HepG2 (cell line): ENCODE measurements around the gene PPIL6. TPM values are rescaled to one million over a fixed set of nuclear protein-coding genes. Genes with fewer than 3 reads are reported as not detected.

Source experiments
- CREBL2 ChIP-seq: sonication (generic); formaldehyde crosslinking; IDR thresholded peaks from 2 replicates; pipeline ENCODE4 v1.8.1; 2023; ENCODE audit warnings: missing genetic modification reagents, mild to moderate bottlenecking, borderline replicate concordance
- ELF3 ChIP-seq: IDR thresholded peaks from 2 replicates; pipeline ENCODE4 v1.6.1; 2016; ENCODE audit warnings: missing genetic modification reagents, missing compliant biosample characterization
- ESRRA ChIP-seq: sonication (generic); formaldehyde crosslinking; IDR thresholded peaks from 2 replicates; pipeline ENCODE4 v1.5.1; 2020; ENCODE audit warnings: mild to moderate bottlenecking, low read depth, missing genetic modification reagents
- EZH2 ChIP-seq: conservative IDR thresholded peaks from 2 replicates; pipeline ENCODE4 v1.6.1; 2012; ENCODE audit warnings: mild to moderate bottlenecking, low read depth, low read length, moderate library complexity
- FOSL2 ChIP-seq: sonication (generic); formaldehyde crosslinking; IDR thresholded peaks from 2 replicates; pipeline ENCODE4 v1.4.0; 2020; ENCODE audit warnings: missing genetic modification reagents
- MTA1 ChIP-seq: sonication (generic); formaldehyde crosslinking; IDR thresholded peaks from 2 replicates; pipeline ENCODE4 v1.4.0; 2020; ENCODE audit warnings: missing genetic modification reagents, mild to moderate bottlenecking, borderline replicate concordance
- NFYC ChIP-seq: IDR thresholded peaks from 2 replicates; pipeline ENCODE4 v1.6.1; 2016; ENCODE audit warnings: missing genetic modification reagents, missing compliant biosample characterization
- NKX3-1 ChIP-seq: sonication (generic); formaldehyde crosslinking; IDR thresholded peaks from 2 replicates; pipeline ENCODE4 v1.5.0; 2020; ENCODE audit warnings: missing genetic modification reagents
- PAWR ChIP-seq: sonication (generic); formaldehyde crosslinking; IDR thresholded peaks from 2 replicates; pipeline ENCODE4 v1.4.0; 2020; ENCODE audit warnings: missing genetic modification reagents, mild to moderate bottlenecking, borderline replicate concordance
- PCBP1 ChIP-seq: fragments of 200-400 bp; formaldehyde crosslinking; IDR thresholded peaks from 2 replicates; pipeline ENCODE4 v1.6.1; 2017; ENCODE audit warnings: mild to moderate bottlenecking, low read depth, low read length, borderline replicate concordance
- PHF21A ChIP-seq: sonication (generic); formaldehyde crosslinking; IDR thresholded peaks from 2 replicates; pipeline ENCODE4 v1.5.0; 2020; ENCODE audit warnings: mild to moderate bottlenecking, missing genetic modification reagents
- PHF8 ChIP-seq: sonication (generic); formaldehyde crosslinking; IDR thresholded peaks from 2 replicates; pipeline ENCODE4 v1.5.0; 2020; ENCODE audit warnings: missing genetic modification reagents
- RFX1 ChIP-seq: fragments of 450-650 bp; IDR thresholded peaks from 2 replicates; pipeline ENCODE4 v1.6.1; 2017
- SMAD1 ChIP-seq: sonication (generic); formaldehyde crosslinking; IDR thresholded peaks from 2 replicates; pipeline ENCODE4 v1.4.0; 2020; ENCODE audit warnings: missing genetic modification reagents, low read depth, mild to moderate bottlenecking, borderline replicate concordance
- SNRNP70 ChIP-seq: fragments of 200-400 bp; formaldehyde crosslinking; IDR thresholded peaks from 2 replicates; pipeline ENCODE4 v1.6.1; 2017; ENCODE audit warnings: mild to moderate bottlenecking, low read depth, low read length, moderate library complexity
- SRF ChIP-seq: IDR thresholded peaks from 2 replicates; pipeline ENCODE4 v1.6.1; 2011; ENCODE audit warnings: mild to moderate bottlenecking, low read depth, low read length, moderate library complexity
- TARDBP ChIP-seq: sonication (generic); formaldehyde crosslinking; IDR thresholded peaks from 2 replicates; pipeline ENCODE4 v1.8.0; 2022; ENCODE audit warnings: mild to moderate bottlenecking, missing genetic modification reagents
- TFAP4 ChIP-seq: sonication (generic); IDR thresholded peaks from 2 replicates; pipeline ENCODE4 v1.6.1; 2016; ENCODE audit warnings: low read depth, borderline replicate concordance
- THAP11 ChIP-seq: IDR thresholded peaks from 2 replicates; pipeline ENCODE4 v1.6.1; 2016; ENCODE audit warnings: missing biosample characterization, missing genetic modification reagents
- YEATS4 ChIP-seq: sonication (generic); formaldehyde crosslinking; IDR thresholded peaks from 2 replicates; pipeline ENCODE4 v1.4.0; 2020; ENCODE audit warnings: missing genetic modification reagents, borderline replicate concordance
- ZNF3 ChIP-seq: IDR thresholded peaks from 2 replicates; pipeline ENCODE4 v1.7.0; 2017; ENCODE audit warnings: inconsistent platforms
- ZNF496 ChIP-seq: sonication (generic); formaldehyde crosslinking; IDR thresholded peaks from 2 replicates; pipeline ENCODE4 v1.8.1; 2023; ENCODE audit warnings: mild to moderate bottlenecking, moderate library complexity, missing genetic modification reagents; ENCODE audit not compliant: insufficient replicate concordance
- ZNF556 ChIP-seq: sonication (generic); formaldehyde crosslinking; IDR thresholded peaks from 2 replicates; pipeline ENCODE4 v1.4.0; 2020; ENCODE audit warnings: mild to moderate bottlenecking, missing genetic modification reagents, borderline replicate concordance
- polyA plus RNA-seq, 8 experiments: library from polyadenylated mRNA; depleted of rRNA in 3 of 8; stranded (reverse) in 7 of 8; unstranded in 1 of 8; fragments of >200 nt; fragmentation: Illumina TruSeq in 4 of 8; extraction: Trizol in 4 of 8; gene quantifications; 2 replicates each; pipeline versions ENCODE4 v1.2.1 to v1.2.3, GENCODE V29; 2011 to 2016; ENCODE audit warnings: low read depth in 4 of 8, missing spikeins in 1 of 8, mixed read lengths in 1 of 8; ENCODE audit not compliant: insufficient read depth in 1 of 8
- total RNA-seq, 5 experiments: library from RNA; depleted of rRNA; stranded (reverse); fragments of >200 nt; fragmentation: Illumina TruSeq; extraction: Trizol; gene quantifications; 2 replicates each; pipeline ENCODE4 v1.2.3, GENCODE V29; 2016; ENCODE audit warnings: low read depth in 1 of 5
- TF ChIP-seq, protein P1 (sequence below): IDR thresholded peaks from 2 replicates; pipeline ENCODE4 v1.6.1; 2012; ENCODE audit warnings: low read depth, low read length, improper control_type of control experiment
- TF ChIP-seq, protein P2 (sequence below): sonication (generic); formaldehyde crosslinking; conservative IDR thresholded peaks from 2 replicates; pipeline ENCODE4 v1.4.0; 2020; ENCODE audit warnings: missing genetic modification reagents
- TF ChIP-seq, protein P3 (sequence below): sonication (generic); formaldehyde crosslinking; IDR thresholded peaks from 2 replicates; pipeline ENCODE4 v1.8.0; 2022; ENCODE audit warnings: missing genetic modification reagents, mild to moderate bottlenecking, borderline replicate concordance

The PPIL6 gene
- total and polyA plus RNA-seq, 2 of the 13 experiments (the other 11 are each of a cell fraction or from before 2014, with no cell fraction given), result 0.22 to 0.46 TPM

- TF ChIP-seq FOSL2 (CRISPR knock-in tag), result peak; percentile 5; the same call in 1 of the 2 replicates
- TF ChIP-seq RFX1, result no peak
- TF ChIP-seq NKX3-1 (CRISPR knock-in tag), result no peak
- TF ChIP-seq ZNF556 (CRISPR knock-in tag), result no peak
- peak; percentile 54; the same call in 1 of the 2 replicates for TF ChIP-seq TARDBP (CRISPR knock-in tag)
- no peak for TF ChIP-seq SMAD1 (CRISPR knock-in tag)
- peak; percentile 69 for TF ChIP-seq YEATS4
- TF ChIP-seq, protein P1, sequence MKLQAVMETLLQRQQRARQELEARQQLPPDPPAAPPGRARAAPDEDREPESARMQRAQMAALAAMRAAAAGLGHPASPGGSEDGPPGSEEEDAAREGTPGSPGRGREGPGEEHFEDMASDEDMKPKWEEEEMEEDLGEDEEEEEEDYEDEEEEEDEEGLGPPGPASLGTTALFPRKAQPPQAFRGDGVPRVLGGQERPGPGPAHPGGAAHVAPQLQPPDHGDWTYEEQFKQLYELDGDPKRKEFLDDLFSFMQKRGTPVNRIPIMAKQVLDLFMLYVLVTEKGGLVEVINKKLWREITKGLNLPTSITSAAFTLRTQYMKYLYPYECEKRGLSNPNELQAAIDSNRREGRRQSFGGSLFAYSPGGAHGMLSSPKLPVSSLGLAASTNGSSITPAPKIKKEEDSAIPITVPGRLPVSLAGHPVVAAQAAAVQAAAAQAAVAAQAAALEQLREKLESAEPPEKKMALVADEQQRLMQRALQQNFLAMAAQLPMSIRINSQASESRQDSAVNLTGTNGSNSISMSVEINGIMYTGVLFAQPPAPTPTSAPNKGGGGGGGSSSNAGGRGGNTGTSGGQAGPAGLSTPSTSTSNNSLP, result peak; percentile 43
- TF ChIP-seq PAWR (CRISPR knock-in tag), result no peak
- no peak for TF ChIP-seq SRF
- TF ChIP-seq ZNF496, result no peak
- no peak for TF ChIP-seq EZH2
- TF ChIP-seq TFAP4, result peak; percentile 51; the same call in 1 of the 2 replicates
- peak; percentile 80; the same call in 1 of the 2 replicates for TF ChIP-seq PHF21A (CRISPR knock-in tag)
- TF ChIP-seq, protein P2, sequence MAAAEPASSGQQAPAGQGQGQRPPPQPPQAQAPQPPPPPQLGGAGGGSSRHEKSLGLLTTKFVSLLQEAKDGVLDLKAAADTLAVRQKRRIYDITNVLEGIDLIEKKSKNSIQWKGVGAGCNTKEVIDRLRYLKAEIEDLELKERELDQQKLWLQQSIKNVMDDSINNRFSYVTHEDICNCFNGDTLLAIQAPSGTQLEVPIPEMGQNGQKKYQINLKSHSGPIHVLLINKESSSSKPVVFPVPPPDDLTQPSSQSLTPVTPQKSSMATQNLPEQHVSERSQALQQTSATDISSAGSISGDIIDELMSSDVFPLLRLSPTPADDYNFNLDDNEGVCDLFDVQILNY (CRISPR knock-in tag), result no peak
- TF ChIP-seq THAP11 (CRISPR knock-in tag), result peak; percentile 57
- TF ChIP-seq NFYC, result no peak
- TF ChIP-seq ELF3 (CRISPR knock-in tag), result peak; percentile 37; the same call in 1 of the 2 replicates
- no peak for TF ChIP-seq CREBL2 (CRISPR knock-in tag)
- TF ChIP-seq MTA1 (CRISPR knock-in tag), result no peak
- no peak; the same call in 1 of the 2 replicates for TF ChIP-seq ZNF3 (CRISPR knock-in tag)
- TF ChIP-seq ESRRA (CRISPR knock-in tag), result no peak
- peak; percentile 56 for TF ChIP-seq PHF8 (CRISPR knock-in tag)
- TF ChIP-seq SNRNP70, result no peak
- TF ChIP-seq, protein P3, sequence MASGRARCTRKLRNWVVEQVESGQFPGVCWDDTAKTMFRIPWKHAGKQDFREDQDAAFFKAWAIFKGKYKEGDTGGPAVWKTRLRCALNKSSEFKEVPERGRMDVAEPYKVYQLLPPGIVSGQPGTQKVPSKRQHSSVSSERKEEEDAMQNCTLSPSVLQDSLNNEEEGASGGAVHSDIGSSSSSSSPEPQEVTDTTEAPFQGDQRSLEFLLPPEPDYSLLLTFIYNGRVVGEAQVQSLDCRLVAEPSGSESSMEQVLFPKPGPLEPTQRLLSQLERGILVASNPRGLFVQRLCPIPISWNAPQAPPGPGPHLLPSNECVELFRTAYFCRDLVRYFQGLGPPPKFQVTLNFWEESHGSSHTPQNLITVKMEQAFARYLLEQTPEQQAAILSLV (CRISPR knock-in tag), result peak; percentile 33; the same call in 1 of the 2 replicates
- TF ChIP-seq PCBP1, result peak; percentile 95; the same call in 1 of the 2 replicates
Observed at GRCh38 chr6:109382576-109383437, 57.6 kb downstream of the PPIL6 start (continued).
